Small intestine (tissue), 7 donors: Measurements from ENCODE around the gene UBA52. TPM values are rescaled to one million over a fixed set of nuclear protein-coding genes. Genes with fewer than 3 reads are reported as not detected.

ENCODE experiments used
- DNase-seq, 2 donors: peaks; one replicate each; pipeline versions ENCODE4 v3.0.0 to v3.0.0-alpha.2; 2013
- FAIRE-seq: peaks from 2 replicates; lab custom pipeline; 2012; peaks lifted over from hg19 to GRCh38; lab: Jason Lieb, UNC
- H3K27ac ChIP-seq, 3 donors: one replicate each; pipeline ENCODE4 v1.5.1; 2013; ENCODE audit warnings: low read length in 2 of 3, mild to moderate bottlenecking in 2 of 3, control low read depth in 1 of 3, inconsistent platforms in 1 of 3, low read depth in 1 of 3, moderate library complexity in 1 of 3
- H3K27me3 ChIP-seq, 3 donors: one replicate each; pipeline ENCODE4 v1.6.1; 2013; ENCODE audit warnings: low read length in 3 of 3, inconsistent platforms in 1 of 3; ENCODE audit not compliant: control insufficient read depth in 3 of 3, insufficient read depth in 3 of 3
- H3K36me3 ChIP-seq, 3 donors: one replicate each; pipeline ENCODE4 v1.6.1; 2013; ENCODE audit warnings: low read length in 3 of 3, inconsistent platforms in 1 of 3, low read depth in 1 of 3, mild to moderate bottlenecking in 1 of 3, moderate library complexity in 1 of 3; ENCODE audit not compliant: control insufficient read depth in 3 of 3, insufficient read depth in 2 of 3
- H3K4me1 ChIP-seq, 3 donors: one replicate each; pipeline ENCODE4 v1.6.1; 2013; ENCODE audit warnings: low read length in 2 of 3, inconsistent platforms in 1 of 3, low read depth in 1 of 3, mild to moderate bottlenecking in 1 of 3, moderate library complexity in 1 of 3; ENCODE audit not compliant: control insufficient read depth in 3 of 3, insufficient read depth in 2 of 3
- H3K4me3 ChIP-seq, 3 donors: one replicate each; pipeline ENCODE4 v1.5.1; 2013; ENCODE audit warnings: low read length in 3 of 3, control low read depth in 1 of 3, inconsistent platforms in 1 of 3, low read depth in 1 of 3, mild to moderate bottlenecking in 1 of 3, moderate library complexity in 1 of 3
- H3K9me3 ChIP-seq, 2 donors: one replicate each; pipeline ENCODE4 v1.6.1; 2013; ENCODE audit warnings: low read depth in 1 of 2, low read length in 1 of 2; ENCODE audit not compliant: control insufficient read depth in 2 of 2, insufficient read depth in 1 of 2
- WGBS, 3 donors: extraction: QIAGEN DNeasy Blood & Tissue Kit; methylation state at CpG; one replicate each; pipeline ENCODE4 v1.1.7; 2013; 5-methylcytosine and 5-hydroxymethylcytosine counted together
- polyA plus RNA-seq, 4 donors: library from polyadenylated mRNA; stranded (reverse) in 3 of 4; unstranded in 1 of 4; fragments of 200-250 nt in 3 of 4; fragments of 120-200 nt in 1 of 4; gene quantifications; one replicate each; pipeline versions ENCODE4 v1.2.1 to v1.2.3, GENCODE V29; 2013
- donor health status: healthy with polysubstance abuse.
- donor health status: control.
- donor health status: control.
- donor health status: Bipolar disorder and iron deficiency.
- donor health status: healthy.

UBA52 gene
- polyA plus RNA-seq, 4 donors: 741 to 1,139 (median 935) TPM

- no peak for FAIRE-seq
- DNase-seq: no peak
- 86 to 90% (median 88%) methylated on average over 3 of the region's 3 CpGs for WGBS, 3 donors
- Histone ChIP-seq H3K4me1 (peaks cover 0 to 9% (median 3%) of the 10 kb centered on the region in 3 donors), H3K27ac (no peak overlapping the region), H3K4me3 (no peak overlapping the region), H3K27me3 (peaks cover 10 to 57% (median 22%) of the 10 kb centered on the region in 3 donors), H3K36me3 (no peaks in the 10 kb centered on the region), H3K9me3 (peaks cover 0 to 12% of the 10 kb centered on the region in 2 donors)
These were observed 44.4 kb downstream of the UBA52 start for GRCh38 chr19:18616023-18616422.

GRCh38 chr19:18617562-18617961 lies 45.9 kb downstream of the UBA52 start:
- peaks cover 7 to 43% (median 11%) of the 10 kb centered on the region in 3 donors for H3K27me3 ChIP-seq

GRCh38 chr19:18618236-18618635 lies 46.6 kb downstream of the UBA52 start:
- Histone ChIP-seq H3K27me3 (peaks cover 7 to 42% (median 11%) of the 10 kb centered on the region in 3 donors), H3K9me3 (peaks cover 0 to 9% of the 10 kb centered on the region in 2 donors), H3K4me1 (no peaks in the 10 kb centered on the region), H3K27ac (no peak overlapping the region), H3K4me3 (no peak overlapping the region), H3K36me3 (no peaks in the 10 kb centered on the region)
- no peak for DNase-seq
- WGBS, 3 donors: 85 to 91% (median 87%) methylated on average over 13 of the region's 13 CpGs
- no peak for FAIRE-seq

More at GRCh38 chr19:18617562-18617961, 45.9 kb downstream of the UBA52 start:
- Histone ChIP-seq H3K27ac (no peak overlapping the region), H3K36me3 (no peaks in the 10 kb centered on the region), H3K9me3 (peaks cover 0 to 9% of the 10 kb centered on the region in 2 donors), H3K4me3 (no peak overlapping the region), H3K4me1 (peaks cover 0 to 3% (median 0%) of the 10 kb centered on the region in 3 donors)
- DNase-seq (no peak), FAIRE-seq (no peak)

GRCh38 chr19:18620311-18620710 lies 48.7 kb downstream of the UBA52 start:
- no peak for DNase-seq
- peaks cover 0 to 24% (median 3%) of the 10 kb centered on the region in 3 donors for H3K27me3 ChIP-seq
- no peak for FAIRE-seq
- H3K4me3 ChIP-seq: no peak overlapping the region
- no peaks in the 10 kb centered on the region for H3K36me3 ChIP-seq
- peaks cover 0 to 9% of the 10 kb centered on the region in 2 donors for H3K9me3 ChIP-seq
- H3K4me1 ChIP-seq: no peaks in the 10 kb centered on the region
- 83 to 94% (median 84%) methylated on average over 6 to 10 of the region's 10 CpGs for WGBS, 3 donors
- H3K27ac ChIP-seq: no peak overlapping the region

GRCh38 chr19:18620902-18621301 lies 49.2 kb downstream of the UBA52 start:
- 49 to 76% (median 67%) methylated on average over 7 of the region's 7 CpGs for whole genome bisulfite sequencing, 3 donors
- Histone ChIP-seq H3K4me3 (no peak overlapping the region), H3K9me3 (peaks cover 0 to 9% of the 10 kb centered on the region in 2 donors), H3K27ac (no peak overlapping the region), H3K27me3 (peaks cover 0 to 22% (median 3%) of the 10 kb centered on the region in 3 donors), H3K4me1 (no peaks in the 10 kb centered on the region), H3K36me3 (no peaks in the 10 kb centered on the region)
- FAIRE-seq: no peak
- no peak for DNase-seq

GRCh38 chr19:18626906-18627305 lies 55.2 kb downstream of the UBA52 start:
- no peaks in the 10 kb centered on the region for H3K36me3 ChIP-seq
- H3K4me3 ChIP-seq: no peak overlapping the region
- DNase-seq: no peak
- no peak for FAIRE-seq
- WGBS, 3 donors: 65 to 67% (median 66%) methylated on average over 2 of the region's 2 CpGs
- peaks cover 0 to 3% of the 10 kb centered on the region in 2 donors for H3K9me3 ChIP-seq
- no peak overlapping the region for H3K27ac ChIP-seq
- H3K27me3 ChIP-seq: peaks cover 0 to 29% (median 0%) of the 10 kb centered on the region in 3 donors
- no peaks in the 10 kb centered on the region for H3K4me1 ChIP-seq

Other genes starting within 250 kb of the UBA52 start
- 100 to 1,000 TPM; 102 to 269 (median 186) TPM for gene LSM4, start 248.8 kb upstream of the UBA52 start, polyA plus RNA-seq
- gene PGPEP1, start 231.3 kb upstream of the UBA52 start, polyA plus RNA-seq: 10 to 100 TPM; 29.1 to 77.9 (median 38.6) TPM
- 10 to 100 TPM in 3 of 4 donors, 1 to 10 TPM in 1; 4.5 to 41.5 (median 20.1) TPM for gene GDF15, start 185.7 kb upstream of the UBA52 start, polyA plus RNA-seq
- gene LRRC25, start 174.2 kb upstream of the UBA52 start, polyA plus RNA-seq: 1 to 10 TPM in 3 of 4 donors, under 1 TPM in 1; 0.89 to 5.1 (median 3.4) TPM
- 100 to 1,000 TPM in 1 of 4 donors, 10 to 100 TPM in 3; 15.9 to 117 (median 44.2) TPM for gene SSBP4, start 152.5 kb upstream of the UBA52 start, polyA plus RNA-seq
- 10 to 100 TPM in 2 of 4 donors, 1 to 10 TPM in 2; 4.5 to 72.1 (median 9.3) TPM for gene ISYNA1, start 133.7 kb upstream of the UBA52 start, polyA plus RNA-seq
- 10 to 100 TPM in 2 of 4 donors, 1 to 10 TPM in 2; 8.6 to 12.2 (median 10.4) TPM for gene ELL, start 49.8 kb upstream of the UBA52 start, polyA plus RNA-seq
- gene FKBP8, start 28.3 kb upstream of the UBA52 start, polyA plus RNA-seq: 100 to 1,000 TPM; 144 to 189 (median 180) TPM
- gene KXD1, start 14.0 kb upstream of the UBA52 start, polyA plus RNA-seq: 10 to 100 TPM; 58.8 to 81.3 (median 75.2) TPM
- 100 to 1,000 TPM in 1 of 4 donors, 10 to 100 TPM in 3; 46.1 to 102 (median 65.9) TPM for gene REX1BD, start 16.9 kb downstream of the UBA52 start, polyA plus RNA-seq
- 10 to 100 TPM in 1 of 4 donors, 1 to 10 TPM in 2, not detected in 1; 2.0 to 22.3 (median 6.5) TPM for gene CRLF1, start 34.9 kb downstream of the UBA52 start, polyA plus RNA-seq
- gene TMEM59L, start 41.0 kb downstream of the UBA52 start, polyA plus RNA-seq: 1 to 10 TPM in 3 of 4 donors, not detected in 1; 1.3 to 8.5 (median 1.6) TPM
- 1 to 10 TPM; 1.6 to 5.2 (median 3.5) TPM for gene KLHL26, start 65.2 kb downstream of the UBA52 start, polyA plus RNA-seq
- gene CRTC1, start 111.8 kb downstream of the UBA52 start, polyA plus RNA-seq: 10 to 100 TPM in 1 of 4 donors, 1 to 10 TPM in 3; 5.8 to 20.7 (median 6.7) TPM
- 1 to 10 TPM in 1 of 4 donors, under 1 TPM in 1, not detected in 2; 0.68 to 1.8 TPM for gene COMP, start 219.4 kb downstream of the UBA52 start, polyA plus RNA-seq